HepG2 (cell line): ENCODE measurements around the gene FGFR3. TPM values are rescaled to one million over a fixed set of nuclear protein-coding genes. Genes with fewer than 3 reads are reported as not detected.

ENCODE experiments used
- AGO2 ChIP-seq: fragments of 200-400 bp; formaldehyde crosslinking; optimal IDR thresholded peaks from 2 replicates; pipeline ENCODE3; 2017; ENCODE audit warnings: mild to moderate bottlenecking, low read depth, low read length, moderate library complexity
- AKAP8 ChIP-seq: sonication (generic); formaldehyde crosslinking; IDR thresholded peaks from 2 replicates; pipeline ENCODE4 v1.5.1; 2020; ENCODE audit warnings: mild to moderate bottlenecking, missing genetic modification reagents
- DRAP1 ChIP-seq: IDR thresholded peaks from 2 replicates; pipeline ENCODE4 v1.6.1; 2016; ENCODE audit warnings: missing genetic modification reagents, missing compliant biosample characterization
- ELF1 ChIP-seq: sonication (generic); formaldehyde crosslinking; IDR thresholded peaks from 2 replicates; pipeline ENCODE4 v1.4.0; 2020; ENCODE audit warnings: missing genetic modification reagents
- FOXK2 ChIP-seq: fragments of 450-650 bp; IDR thresholded peaks from 2 replicates; pipeline ENCODE4 v1.6.1; 2016
- GABPB1 ChIP-seq: IDR thresholded peaks from 2 replicates; pipeline ENCODE4 v1.6.1; 2016; ENCODE audit warnings: mild to moderate bottlenecking, missing genetic modification reagents, moderate library complexity, missing compliant biosample characterization
- HDAC1 ChIP-seq: sonication (generic); formaldehyde crosslinking; IDR thresholded peaks from 2 replicates; pipeline ENCODE4 v1.5.1; 2020; ENCODE audit warnings: mild to moderate bottlenecking, missing genetic modification reagents
- MAFK ChIP-seq, 2 experiments: IDR thresholded peaks in 1 of 2; conservative IDR thresholded peaks in 1 of 2; 2 replicates each; pipeline ENCODE4 v1.6.1; 2011; ENCODE audit warnings: improper control_type of control experiment in 2 of 2, low read length in 2 of 2
- MBNL3 ChIP-seq: fragments of 250-450 bp; sonication (Bioruptor Pico); conservative IDR thresholded peaks from 2 replicates; pipeline ENCODE4 v1.8.0; 2022; ENCODE audit warnings: mild to moderate bottlenecking, inconsistent platforms
- SALL1 ChIP-seq: sonication (generic); formaldehyde crosslinking; IDR thresholded peaks from 2 replicates; pipeline ENCODE4 v1.8.0; 2022; ENCODE audit warnings: mild to moderate bottlenecking, missing genetic modification reagents
- SIN3B ChIP-seq: fragments of 150-350 bp; IDR thresholded peaks from 2 replicates; pipeline ENCODE4 v1.6.1; 2014; ENCODE audit warnings: low read length
- SMAD3 ChIP-seq: sonication (generic); formaldehyde crosslinking; IDR thresholded peaks from 2 replicates; pipeline ENCODE4 v1.4.0; 2020; ENCODE audit warnings: missing genetic modification reagents
- SMC3 ChIP-seq: IDR thresholded peaks from 2 replicates; pipeline ENCODE4 v1.6.1; 2011; ENCODE audit warnings: low read length, improper control_type of control experiment
- TEAD3 ChIP-seq: optimal IDR thresholded peaks from 2 replicates; pipeline ENCODE3; 2016; ENCODE audit warnings: borderline replicate concordance
- TFDP2 ChIP-seq: sonication (generic); formaldehyde crosslinking; IDR thresholded peaks from 2 replicates; pipeline ENCODE4 v1.4.0; 2020; ENCODE audit warnings: missing genetic modification reagents
- THRA ChIP-seq: sonication (generic); formaldehyde crosslinking; IDR thresholded peaks from 2 replicates; pipeline ENCODE4 v1.4.0; 2020; ENCODE audit warnings: missing genetic modification reagents, borderline replicate concordance
- THYN1 ChIP-seq: sonication (generic); formaldehyde crosslinking; IDR thresholded peaks from 2 replicates; pipeline ENCODE4 v1.8.1; 2023; ENCODE audit warnings: low read depth, mild to moderate bottlenecking, moderate library complexity, missing genetic modification reagents, borderline replicate concordance
- ZBTB3 ChIP-seq: sonication (generic); formaldehyde crosslinking; IDR thresholded peaks from 2 replicates; pipeline ENCODE4 v1.4.0; 2020; ENCODE audit warnings: low read depth, mild to moderate bottlenecking, moderate library complexity, missing genetic modification reagents, borderline replicate concordance
- ZNF142 ChIP-seq: sonication (generic); formaldehyde crosslinking; IDR thresholded peaks from 2 replicates; pipeline ENCODE4 v1.4.0; 2020; ENCODE audit warnings: missing genetic modification reagents
- ZNF143 ChIP-seq: sonication (generic); formaldehyde crosslinking; IDR thresholded peaks from 2 replicates; pipeline ENCODE4 v1.4.0; 2020; ENCODE audit warnings: missing genetic modification reagents
- ZNF256 ChIP-seq: sonication (generic); formaldehyde crosslinking; conservative IDR thresholded peaks from 2 replicates; pipeline ENCODE4 v1.4.0; 2020; ENCODE audit warnings: missing genetic modification reagents
- ZNF792 ChIP-seq: IDR thresholded peaks from 2 replicates; pipeline ENCODE4 v1.6.1; 2016
- polyA plus RNA-seq, 8 experiments: library from polyadenylated mRNA; depleted of rRNA in 3 of 8; stranded (reverse) in 7 of 8; unstranded in 1 of 8; fragments of >200 nt; fragmentation: Illumina TruSeq in 4 of 8; extraction: Trizol in 4 of 8; gene quantifications; 2 replicates each; pipeline versions ENCODE4 v1.2.1 to v1.2.3, GENCODE V29; 2011 to 2016; ENCODE audit warnings: low read depth in 4 of 8, missing spikeins in 1 of 8, mixed read lengths in 1 of 8; ENCODE audit not compliant: insufficient read depth in 1 of 8
- total RNA-seq, 5 experiments: library from RNA; depleted of rRNA; stranded (reverse); fragments of >200 nt; fragmentation: Illumina TruSeq; extraction: Trizol; gene quantifications; 2 replicates each; pipeline ENCODE4 v1.2.3, GENCODE V29; 2016; ENCODE audit warnings: low read depth in 1 of 5

Gene FGFR3
- total and polyA plus RNA-seq, 2 of the 13 experiments (the other 11 are each of a cell fraction or from before 2014, with no cell fraction given), result 103 to 109 TPM

- 0 out of 2 replicates have a peak, but pooled peaks have one; percentile 6 for TF ChIP-seq ZNF256
- peak; percentile 48 for TF ChIP-seq GABPB1 (CRISPR knock-in tag)
- TF ChIP-seq MAFK (conservative IDR thresholded peaks at IDR 0.05 in 1 of 2, IDR thresholded peaks at IDR 0.05 in 1 of 2; ENCODE audit: low read length in 2 of 2), result no peak
- peak; percentile 23 for TF ChIP-seq TEAD3 (CRISPR knock-in tag)
- peak; percentile 14; the same call in 1 of the 2 replicates for TF ChIP-seq ELF1 (CRISPR knock-in tag)
- TF ChIP-seq SIN3B, result no peak
- TF ChIP-seq DRAP1 (CRISPR knock-in tag), result peak; percentile 63
- TF ChIP-seq AKAP8 (CRISPR knock-in tag), result 0 out of 2 replicates have a peak, but pooled peaks have one; percentile 16
- 0 out of 2 replicates have a peak, but pooled peaks have one; percentile 15 for TF ChIP-seq ZNF792 (CRISPR knock-in tag)
- 0 out of 2 replicates have a peak, but pooled peaks have one; percentile 27 for TF ChIP-seq SMAD3 (CRISPR knock-in tag)
- no peak for TF ChIP-seq MBNL3
- peak; percentile 41; the same call in 1 of the 2 replicates for TF ChIP-seq THRA (CRISPR knock-in tag)
- no peak for TF ChIP-seq SALL1 (CRISPR knock-in tag)
- TF ChIP-seq HDAC1 (CRISPR knock-in tag), result peak; percentile 41; the same call in 1 of the 2 replicates
- TF ChIP-seq TFDP2 (CRISPR knock-in tag), result peak; percentile 27; the same call in 1 of the 2 replicates
- no peak for TF ChIP-seq SMC3
- TF ChIP-seq THYN1 (CRISPR knock-in tag), result no peak
- TF ChIP-seq FOXK2, result no peak
- TF ChIP-seq ZNF142 (CRISPR knock-in tag), result 0 out of 2 replicates have a peak, but pooled peaks have one; percentile 28
- TF ChIP-seq ZNF143, result no peak; the same call in 1 of the 2 replicates
- TF ChIP-seq AGO2, result peak; percentile 58
- no peak for TF ChIP-seq ZBTB3 (CRISPR knock-in tag)
These were observed 40.6 kb upstream of the FGFR3 start (continued) for GRCh38 chr4:1752284-1753041.
